Anterior cingulate cortex (tissue), 58 donors: Measurements from ENCODE around the gene PDPR.
"Not testable (repeated sequence)": the region's sequence is repeated elsewhere in the genome, so short reads cannot be mapped to it uniquely, and the experiment has no call there.

Experiments
- DNase-seq, 58 donors: peaks; one replicate each; lab custom pipeline; 2025; lab: John Stamatoyannopoulos, UW

Gene PDPR

GRCh38 chr16:70113982-70114826 lies at the start of gene PDPR:
TSS of gene PDPR (plus strand) at chr16:70114332. CDS start at chr16:70120493, 6,161 bp downstream.
- DNase-seq, result peak; percentile 12 to 93 (median 85)

- peak in 27 of 58 donors; percentile 3 to 56 (median 12) for DNase-seq
Measured at GRCh38 chr16:70064841-70065370, 49.2 kb upstream of the PDPR start.

- DNase-seq, result peak in 2 of 58 donors; percentile 15 to 21
Measured at GRCh38 chr16:70065376-70065745, 48.8 kb upstream of the PDPR start.

- peak in 57 of 58 donors; percentile 31 to 86 (median 67) for DNase-seq
Measured at GRCh38 chr16:70065746-70066658, 48.1 kb upstream of the PDPR start.

GRCh38 chr16:70066751-70067150 lies 47.4 kb upstream of the PDPR start:
- DNase-seq, result peak in 1 of 58 donors; percentile 7

GRCh38 chr16:70079081-70079480 lies 35.1 kb upstream of the PDPR start:
- not testable (repeated sequence) for DNase-seq

GRCh38 chr16:70081219-70081618 lies 32.9 kb upstream of the PDPR start:
- DNase-seq, result peak in 12 of 58 donors; percentile 0 to 37 (median 8)

- DNase-seq, result not testable (repeated sequence)
Measured at GRCh38 chr16:70083931-70084330, 30.2 kb upstream of the PDPR start.

GRCh38 chr16:70088160-70088559 lies 26.0 kb upstream of the PDPR start:
- DNase-seq, result not testable (repeated sequence)

GRCh38 chr16:70088877-70089276 lies 25.3 kb upstream of the PDPR start:
- DNase-seq, result not testable (repeated sequence)

- not testable (repeated sequence) for DNase-seq
Measured at GRCh38 chr16:70089289-70089688, 24.8 kb upstream of the PDPR start.

- DNase-seq, result not testable (repeated sequence)
Measured at GRCh38 chr16:70091104-70091503, 23.0 kb upstream of the PDPR start.

GRCh38 chr16:70094096-70094495 lies 20.0 kb upstream of the PDPR start:
- not testable (repeated sequence) for DNase-seq

- not testable (repeated sequence) for DNase-seq
Measured at GRCh38 chr16:70109583-70110279, 4.4 kb upstream of the PDPR start.

GRCh38 chr16:70112162-70112561 lies 2.0 kb upstream of the PDPR start:
- not testable (repeated sequence) for DNase-seq

GRCh38 chr16:70113599-70113981 lies 542 bp upstream of the PDPR start:
- DNase-seq, result not testable (repeated sequence)

GRCh38 chr16:70118354-70118753 lies 4.2 kb downstream of the PDPR start:
- DNase-seq, result not testable (repeated sequence)

GRCh38 chr16:70118776-70119175 lies 4.6 kb downstream of the PDPR start:
- not testable (repeated sequence) for DNase-seq

GRCh38 chr16:70120398-70120797 lies 6.3 kb downstream of the PDPR start:
- DNase-seq, result not testable (repeated sequence)

- not testable (repeated sequence) for DNase-seq
Measured at GRCh38 chr16:70123822-70124221, 9.7 kb downstream of the PDPR start.
